ENCODE results near the gene EIF5B.
"Not testable (repeated sequence)": the region's sequence is repeated elsewhere in the genome, so short reads cannot be mapped to it uniquely, and the experiment has no call there.

The EIF5B gene, protein sequence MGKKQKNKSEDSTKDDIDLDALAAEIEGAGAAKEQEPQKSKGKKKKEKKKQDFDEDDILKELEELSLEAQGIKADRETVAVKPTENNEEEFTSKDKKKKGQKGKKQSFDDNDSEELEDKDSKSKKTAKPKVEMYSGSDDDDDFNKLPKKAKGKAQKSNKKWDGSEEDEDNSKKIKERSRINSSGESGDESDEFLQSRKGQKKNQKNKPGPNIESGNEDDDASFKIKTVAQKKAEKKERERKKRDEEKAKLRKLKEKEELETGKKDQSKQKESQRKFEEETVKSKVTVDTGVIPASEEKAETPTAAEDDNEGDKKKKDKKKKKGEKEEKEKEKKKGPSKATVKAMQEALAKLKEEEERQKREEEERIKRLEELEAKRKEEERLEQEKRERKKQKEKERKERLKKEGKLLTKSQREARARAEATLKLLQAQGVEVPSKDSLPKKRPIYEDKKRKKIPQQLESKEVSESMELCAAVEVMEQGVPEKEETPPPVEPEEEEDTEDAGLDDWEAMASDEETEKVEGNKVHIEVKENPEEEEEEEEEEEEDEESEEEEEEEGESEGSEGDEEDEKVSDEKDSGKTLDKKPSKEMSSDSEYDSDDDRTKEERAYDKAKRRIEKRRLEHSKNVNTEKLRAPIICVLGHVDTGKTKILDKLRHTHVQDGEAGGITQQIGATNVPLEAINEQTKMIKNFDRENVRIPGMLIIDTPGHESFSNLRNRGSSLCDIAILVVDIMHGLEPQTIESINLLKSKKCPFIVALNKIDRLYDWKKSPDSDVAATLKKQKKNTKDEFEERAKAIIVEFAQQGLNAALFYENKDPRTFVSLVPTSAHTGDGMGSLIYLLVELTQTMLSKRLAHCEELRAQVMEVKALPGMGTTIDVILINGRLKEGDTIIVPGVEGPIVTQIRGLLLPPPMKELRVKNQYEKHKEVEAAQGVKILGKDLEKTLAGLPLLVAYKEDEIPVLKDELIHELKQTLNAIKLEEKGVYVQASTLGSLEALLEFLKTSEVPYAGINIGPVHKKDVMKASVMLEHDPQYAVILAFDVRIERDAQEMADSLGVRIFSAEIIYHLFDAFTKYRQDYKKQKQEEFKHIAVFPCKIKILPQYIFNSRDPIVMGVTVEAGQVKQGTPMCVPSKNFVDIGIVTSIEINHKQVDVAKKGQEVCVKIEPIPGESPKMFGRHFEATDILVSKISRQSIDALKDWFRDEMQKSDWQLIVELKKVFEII

DNA sequence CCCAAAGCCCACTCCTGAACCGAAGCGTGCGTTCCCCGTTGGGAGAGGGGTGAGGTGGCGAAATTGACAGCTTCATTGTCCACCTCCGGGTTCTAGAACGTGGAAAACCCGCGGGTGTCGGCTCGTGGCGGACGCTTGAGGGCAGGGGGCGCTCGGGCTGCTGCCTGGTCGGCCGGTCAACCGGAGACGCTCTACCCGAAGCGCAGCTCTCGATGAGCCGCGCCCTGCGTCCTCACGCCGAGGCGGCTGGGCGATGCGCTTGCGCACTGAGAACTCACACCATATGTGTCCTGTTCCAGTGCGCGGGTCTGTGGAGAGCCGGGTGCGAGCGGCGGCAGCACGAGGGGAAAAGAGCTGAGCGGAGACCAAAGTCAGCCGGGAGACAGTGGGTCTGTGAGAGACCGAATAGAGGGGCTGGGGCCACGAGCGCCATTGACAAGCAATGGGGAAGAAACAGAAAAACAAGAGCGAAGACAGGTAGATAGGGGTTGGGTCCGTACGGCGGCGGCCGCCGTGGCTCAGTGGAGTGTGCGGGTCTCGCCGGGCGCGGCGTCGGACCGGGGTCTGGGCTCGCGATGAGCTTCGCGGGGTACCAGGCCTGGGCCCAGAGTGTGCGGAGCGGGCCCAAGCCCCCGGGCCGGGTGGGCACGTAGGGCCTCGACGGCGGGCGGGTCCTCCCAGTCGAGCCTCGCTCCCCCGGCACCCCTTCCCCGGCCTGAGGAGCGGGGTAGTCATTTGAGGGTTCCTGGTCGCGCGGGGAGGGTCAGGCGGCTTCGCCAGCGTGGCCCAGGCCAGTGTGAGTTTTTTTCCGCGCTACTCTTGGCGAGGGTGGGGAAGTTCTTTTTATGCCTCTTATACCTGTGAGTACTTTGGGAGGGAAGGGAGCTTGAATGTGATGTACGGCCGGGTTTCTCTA lies at the start of gene EIF5B:
Gene EIF5B, plus strand, starts transcription at position 277 of the 916 bp plus-strand sequence. Its CDS starts 166 bp downstream, at position 443.
- Mint-ChIP-seq H3K4me3 (no peak within 1 kb of the TSS), H3K27me3 (no peaks in the 10 kb centered on the region), H3K9me3 (ENCODE audit: low read depth) (no peaks in the 10 kb centered on the region), H3K27ac (no peak within 1 kb of the TSS), H3K36me3 (peaks cover 2% of the 10 kb centered on the region), H3K4me1 (ENCODE audit: low read depth) (peaks cover 53% of the 10 kb centered on the region)

DNA sequence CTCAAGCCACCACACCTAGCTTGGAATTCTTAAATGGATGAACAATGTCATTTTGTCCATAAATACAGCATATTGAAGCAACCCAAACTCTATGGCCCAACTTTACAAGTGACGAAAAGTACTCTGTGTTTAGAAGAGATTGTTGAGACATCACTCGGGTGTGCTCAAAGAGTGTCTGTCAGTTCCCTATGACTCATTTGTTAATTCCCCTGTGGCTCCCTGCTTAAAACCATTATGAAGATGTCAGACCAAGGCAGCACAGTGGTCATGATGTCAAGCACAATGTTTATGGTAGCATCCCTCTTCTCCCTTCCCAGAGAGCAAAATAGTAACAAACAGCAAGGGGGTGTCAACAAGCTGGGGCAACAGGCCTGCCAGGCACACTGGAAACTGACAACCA lies 39.2 kb upstream of the EIF5B start:
- Mint-ChIP-seq H3K4me1 (ENCODE audit: low read depth) (no peaks in the 10 kb centered on the region), H3K36me3 (peaks cover 20% of the 10 kb centered on the region), H3K9me3 (ENCODE audit: low read depth) (peaks cover 5% of the 10 kb centered on the region), H3K27ac (no peak overlapping the region), H3K4me3 (no peak overlapping the region), H3K27me3 (no peaks in the 10 kb centered on the region)

DNA sequence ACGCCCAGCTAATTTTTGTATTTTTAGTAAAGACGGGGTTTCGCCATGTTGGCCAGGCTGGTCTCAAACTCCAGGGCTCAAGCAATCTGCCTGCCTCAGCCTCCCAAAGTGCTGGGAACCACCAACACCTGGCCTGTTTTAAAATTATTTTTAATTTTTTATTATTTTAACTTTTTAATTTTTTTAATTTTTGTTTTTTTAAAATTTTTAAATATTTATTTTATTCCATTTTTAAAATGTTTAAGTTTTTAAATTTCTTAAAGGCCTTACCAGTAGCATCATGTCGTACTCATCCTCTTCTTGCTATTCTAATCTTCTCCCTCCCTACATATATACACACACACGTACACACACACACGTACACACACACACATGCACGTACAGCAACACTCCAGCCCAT lies 37.6 kb upstream of the EIF5B start:
- Mint-ChIP-seq H3K27ac (no peak overlapping the region), H3K27me3 (no peaks in the 10 kb centered on the region), H3K4me3 (no peak overlapping the region), H3K36me3 (peaks cover 24% of the 10 kb centered on the region), H3K9me3 (ENCODE audit: low read depth) (peaks cover 5% of the 10 kb centered on the region), H3K4me1 (ENCODE audit: low read depth) (no peaks in the 10 kb centered on the region)

DNA sequence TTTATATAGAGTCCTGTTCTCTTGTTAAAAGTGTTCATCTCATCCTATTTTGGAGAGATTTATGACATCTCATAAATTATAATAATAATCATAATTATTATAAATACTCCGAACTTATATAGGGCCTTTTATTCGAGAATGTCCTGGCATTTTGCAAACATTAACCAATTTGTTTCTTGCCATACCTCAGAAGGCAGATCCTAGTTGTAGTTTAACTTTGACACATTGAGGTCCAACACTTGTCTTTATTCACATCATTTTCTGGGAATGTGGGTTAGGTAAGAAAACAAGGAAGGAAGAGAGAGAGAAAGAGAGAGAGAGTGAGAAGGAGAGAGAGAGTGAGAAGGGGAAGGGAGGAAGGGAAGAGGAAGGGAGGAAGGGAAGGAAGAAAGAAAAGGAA lies 36.1 kb upstream of the EIF5B start, which contains the start of gene LYG1:
Gene LYG1, minus strand, starts transcription at position 101 of the 400 bp plus-strand sequence. CDS start 5,527 bp downstream, outside the sequence.
- H3K27ac Mint-ChIP-seq; H3K4me3 Mint-ChIP-seq; H3K27me3 Mint-ChIP-seq; H3K9me3 Mint-ChIP-seq (ENCODE audit: low read depth); H3K4me1 Mint-ChIP-seq (ENCODE audit: low read depth): not testable (repeated sequence)
- peaks cover 20% of the 10 kb centered on the region for H3K36me3 Mint-ChIP-seq

DNA sequence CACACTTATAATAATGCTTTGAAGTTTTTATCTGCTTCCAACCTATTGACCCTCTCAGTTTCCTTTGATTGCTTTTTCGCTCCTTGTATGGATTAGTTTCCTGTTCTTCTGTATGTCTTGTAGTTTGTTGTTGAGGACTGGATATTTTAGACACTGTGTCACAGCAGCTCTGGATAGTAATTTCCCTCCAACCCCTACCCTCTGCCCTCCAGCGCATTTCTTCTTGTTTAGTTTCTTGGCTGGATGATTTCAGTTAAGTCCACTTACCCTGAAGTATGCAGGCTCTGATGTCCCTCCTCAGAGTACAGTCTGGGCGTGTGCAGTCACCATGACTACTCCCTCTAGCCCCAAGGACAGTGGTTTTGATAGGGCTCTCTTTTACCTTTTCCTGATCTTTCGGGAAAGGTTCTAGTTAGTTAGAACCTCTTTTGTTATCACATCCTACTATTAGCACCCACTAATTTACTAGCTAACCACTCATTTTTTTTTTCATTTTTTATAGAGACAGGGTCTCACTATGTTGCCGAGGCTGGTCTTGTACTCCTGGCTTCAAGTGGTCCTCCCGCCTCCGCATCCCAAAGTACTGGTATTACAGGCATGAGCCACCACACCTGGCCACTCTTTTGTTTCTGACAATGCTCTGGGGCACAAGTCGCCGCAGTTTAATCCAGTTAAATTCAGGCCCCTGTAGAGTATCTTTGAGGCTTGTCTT lies 19.9 kb upstream of the EIF5B start:
- peaks cover 22% of the 10 kb centered on the region for H3K36me3 Mint-ChIP-seq
- no peak overlapping the region for H3K27ac Mint-ChIP-seq
- no peaks in the 10 kb centered on the region for H3K27me3 Mint-ChIP-seq
- H3K4me3 Mint-ChIP-seq: no peak overlapping the region
- no peaks in the 10 kb centered on the region for H3K4me1 Mint-ChIP-seq (ENCODE audit: low read depth)
- H3K9me3 Mint-ChIP-seq (ENCODE audit: low read depth): peaks cover 5% of the 10 kb centered on the region

DNA sequence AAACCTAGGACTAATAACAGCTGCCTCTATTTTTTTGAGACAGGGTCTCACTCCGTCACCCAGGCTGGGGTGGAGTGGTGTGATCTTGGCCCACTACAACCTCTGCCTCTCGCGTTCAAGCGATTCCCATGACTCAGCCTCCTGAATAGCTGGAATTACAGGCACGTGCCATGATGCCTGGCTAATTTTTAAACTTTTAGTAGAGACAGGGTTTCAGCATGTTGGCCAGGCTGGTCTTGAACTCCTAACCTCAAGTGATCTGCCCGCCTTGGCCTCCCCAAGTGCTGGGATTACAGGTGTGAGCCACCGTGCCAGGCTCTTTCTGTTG lies 19.4 kb upstream of the EIF5B start:
- peaks cover 22% of the 10 kb centered on the region for H3K36me3 Mint-ChIP-seq
- H3K27me3 Mint-ChIP-seq; H3K9me3 Mint-ChIP-seq (ENCODE audit: low read depth): not testable (repeated sequence)

DNA sequence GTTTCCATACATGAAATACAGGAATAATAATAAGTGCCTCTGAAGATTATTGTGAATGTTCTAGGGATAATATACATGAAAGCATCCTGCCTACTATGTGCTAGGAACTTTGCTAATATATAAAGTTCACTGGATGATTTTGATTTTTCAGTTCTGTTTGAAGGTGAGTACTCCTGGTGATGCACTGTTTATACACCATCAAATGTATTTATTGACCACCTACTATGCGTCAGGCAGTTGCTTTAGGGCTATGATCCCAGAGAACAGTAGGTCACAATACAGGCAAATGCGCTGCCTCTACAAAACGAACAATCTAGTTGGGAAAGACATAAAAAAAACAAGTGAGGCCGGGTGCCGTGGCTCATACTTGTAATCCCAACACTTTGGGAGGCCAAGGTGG lies 11.8 kb upstream of the EIF5B start:
- Mint-ChIP-seq H3K27ac (no peak overlapping the region), H3K27me3 (no peaks in the 10 kb centered on the region), H3K4me3 (no peak overlapping the region), H3K9me3 (ENCODE audit: low read depth) (no peaks in the 10 kb centered on the region), H3K4me1 (ENCODE audit: low read depth) (peaks cover 6% of the 10 kb centered on the region), H3K36me3 (peaks cover 7% of the 10 kb centered on the region)

More for the DNA sequence above, 19.4 kb upstream of the EIF5B start:
- H3K4me3 Mint-ChIP-seq; H3K4me1 Mint-ChIP-seq (ENCODE audit: low read depth); H3K27ac Mint-ChIP-seq: not testable (repeated sequence)

DNA sequence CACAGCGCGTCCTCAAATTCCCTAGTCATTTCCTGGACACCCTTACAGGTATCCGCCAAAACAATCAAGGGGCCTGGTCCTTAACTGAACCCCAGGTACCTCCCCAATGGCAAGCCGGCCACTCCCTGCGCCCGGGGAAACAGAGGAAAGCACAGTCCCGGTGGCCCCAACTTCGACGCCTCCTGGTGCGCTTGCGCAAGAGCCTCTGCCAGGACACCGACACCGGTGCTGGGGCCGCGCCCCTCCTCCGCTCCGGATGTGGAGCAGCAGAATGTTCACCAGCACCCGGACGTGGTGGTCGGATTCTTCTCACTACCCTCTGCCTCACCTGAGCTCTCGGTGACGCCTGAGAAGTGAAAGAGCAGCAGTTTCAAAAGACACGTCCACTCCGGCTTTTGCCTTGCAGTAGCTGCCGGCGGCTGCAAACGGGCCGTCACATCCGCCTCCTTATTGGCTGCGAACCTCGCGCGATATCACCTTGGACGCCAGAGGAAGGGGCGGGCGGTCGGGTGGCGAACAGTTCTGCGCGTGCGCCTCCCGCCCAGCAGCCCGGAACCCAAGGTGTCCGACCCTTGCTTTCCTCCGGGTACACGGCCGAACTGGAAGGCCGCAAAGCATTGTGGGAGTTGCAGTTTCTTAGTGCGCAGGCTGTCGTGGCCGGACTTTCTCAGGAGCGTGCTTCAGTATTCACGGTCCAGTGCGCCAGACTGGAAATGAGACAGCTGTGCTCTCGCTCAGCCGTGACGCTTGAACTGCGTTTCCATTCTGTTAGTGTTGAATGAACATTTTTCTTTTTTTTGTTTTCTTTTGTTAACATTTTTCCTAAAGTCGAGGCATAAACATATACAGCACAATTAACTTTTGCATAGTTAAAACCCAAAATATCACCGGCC lies 1.0 kb upstream of the EIF5B start, which contains the start of gene TXNDC9:
Gene TXNDC9, minus strand, starts transcription at position 423 of the 893 bp plus-strand sequence. CDS start 3,123 bp downstream, outside the sequence.
- no peak within 1 kb of the TSS for H3K4me3 Mint-ChIP-seq
- H3K27ac Mint-ChIP-seq: no peak within 1 kb of the TSS
- H3K9me3 Mint-ChIP-seq (ENCODE audit: low read depth): no peaks in the 10 kb centered on the region
- H3K27me3 Mint-ChIP-seq: no peaks in the 10 kb centered on the region
- peaks cover 48% of the 10 kb centered on the region for H3K4me1 Mint-ChIP-seq (ENCODE audit: low read depth)
- peaks cover 2% of the 10 kb centered on the region for H3K36me3 Mint-ChIP-seq

DNA sequence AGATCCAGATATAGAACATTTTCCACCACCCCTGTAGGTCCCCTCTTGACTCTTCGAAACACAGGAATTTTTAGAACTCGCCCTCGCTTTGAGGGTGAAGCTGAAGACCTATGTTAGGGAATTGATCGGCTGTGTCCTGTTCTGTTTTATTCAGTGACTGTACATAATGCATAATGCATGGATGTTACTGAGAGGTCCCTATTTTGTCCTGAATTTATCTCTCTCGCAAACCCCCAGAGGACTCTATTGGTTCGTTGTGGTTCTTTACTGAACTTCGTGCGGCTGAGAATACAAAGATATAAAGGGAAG lies 431 bp upstream of the EIF5B start:
- Mint-ChIP-seq H3K27me3 (no peaks in the 10 kb centered on the region), H3K4me3 (no peak overlapping the region), H3K4me1 (ENCODE audit: low read depth) (peaks cover 52% of the 10 kb centered on the region), H3K27ac (no peak overlapping the region), H3K9me3 (ENCODE audit: low read depth) (no peaks in the 10 kb centered on the region), H3K36me3 (peaks cover 2% of the 10 kb centered on the region)

DNA sequence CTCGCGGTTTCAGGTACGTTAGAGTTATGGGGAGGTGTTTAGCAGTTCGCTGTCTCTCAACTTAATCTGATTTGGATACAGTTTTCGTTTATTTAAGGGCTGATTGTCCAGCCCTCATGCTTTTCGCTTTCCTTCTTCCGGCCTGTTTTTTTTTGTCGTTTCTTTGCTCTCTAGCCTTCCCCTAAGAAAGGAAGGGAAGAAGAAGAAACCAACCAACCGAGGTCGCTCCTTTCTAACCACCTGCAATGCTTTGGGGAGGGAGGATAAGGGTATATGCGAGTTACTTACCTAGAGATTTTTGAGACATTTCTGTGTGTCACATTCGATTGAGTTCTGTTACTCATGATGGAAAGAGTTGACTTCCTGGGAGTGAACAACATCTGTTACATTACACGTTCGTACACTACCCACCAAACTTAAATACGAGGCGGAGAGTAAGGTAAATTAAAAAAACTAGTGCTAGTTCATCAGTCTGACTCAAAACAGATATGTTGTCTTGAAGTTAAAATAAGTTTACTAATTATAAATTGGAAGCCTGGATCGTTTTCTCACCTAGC lies 918 bp downstream of the EIF5B start:
- H3K36me3 Mint-ChIP-seq: no peaks in the 10 kb centered on the region
- no peak overlapping the region for H3K4me3 Mint-ChIP-seq
- no peak overlapping the region for H3K27ac Mint-ChIP-seq
- no peaks in the 10 kb centered on the region for H3K9me3 Mint-ChIP-seq (ENCODE audit: low read depth)
- no peaks in the 10 kb centered on the region for H3K27me3 Mint-ChIP-seq
- H3K4me1 Mint-ChIP-seq (ENCODE audit: low read depth): peaks cover 50% of the 10 kb centered on the region

DNA sequence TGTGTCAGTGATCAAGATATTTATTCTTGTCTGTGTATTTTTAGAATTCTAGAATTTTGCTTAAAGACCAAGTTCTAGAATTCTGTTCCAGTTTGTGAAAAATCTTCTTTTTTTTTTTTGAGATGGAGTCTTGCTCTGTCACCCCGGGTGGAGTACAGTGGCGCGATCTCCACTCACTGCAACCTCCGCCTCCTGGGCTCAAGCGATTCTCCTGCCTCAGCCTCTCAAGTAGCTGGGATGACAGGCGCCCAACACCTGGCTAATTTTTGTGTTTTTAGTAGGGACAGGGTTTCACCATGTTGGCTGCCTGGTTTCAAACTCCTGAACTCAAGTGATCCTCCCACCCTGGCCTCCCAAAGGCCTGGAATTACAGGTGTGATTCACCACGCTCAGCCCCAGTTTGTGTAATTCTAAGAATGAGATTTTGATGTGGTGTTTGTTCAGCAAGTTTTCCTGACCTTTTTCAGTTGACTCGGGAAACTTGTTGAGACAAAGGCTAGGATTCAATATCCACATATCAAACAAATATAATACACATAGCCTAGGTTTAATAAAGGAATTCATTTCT lies 3.6 kb downstream of the EIF5B start:
- H3K9me3 Mint-ChIP-seq (ENCODE audit: low read depth): no peaks in the 10 kb centered on the region
- no peaks in the 10 kb centered on the region for H3K27me3 Mint-ChIP-seq
- H3K27ac Mint-ChIP-seq: peak overlapping the region; percentile 28
- H3K4me1 Mint-ChIP-seq (ENCODE audit: low read depth): peaks cover 45% of the 10 kb centered on the region
- no peak overlapping the region for H3K4me3 Mint-ChIP-seq
- no peaks in the 10 kb centered on the region for H3K36me3 Mint-ChIP-seq

DNA sequence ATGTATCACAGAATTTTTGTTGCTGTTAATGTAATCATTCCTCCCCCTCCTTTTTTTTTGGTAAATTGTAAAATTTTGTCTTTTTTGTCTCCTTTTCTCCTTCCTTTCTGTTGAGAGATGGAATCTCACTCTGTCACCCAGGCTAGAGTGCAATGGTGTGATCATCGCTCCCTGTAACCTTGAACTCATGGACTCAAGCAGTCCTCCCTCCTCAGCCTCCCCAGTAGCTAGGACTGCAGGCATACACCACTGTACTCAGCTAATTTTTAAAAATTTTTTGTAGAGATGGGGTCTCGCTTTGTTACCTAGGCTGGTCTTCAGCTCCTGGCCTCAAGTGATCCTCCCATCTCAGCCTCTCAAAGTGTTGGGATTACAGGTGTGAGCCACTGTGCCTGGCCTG lies 5.3 kb downstream of the EIF5B start:
- Mint-ChIP-seq H3K36me3 (no peaks in the 10 kb centered on the region), H3K27ac (no peak overlapping the region), H3K4me3 (peak overlapping the region; percentile 13), H3K27me3 (no peaks in the 10 kb centered on the region), H3K4me1 (ENCODE audit: low read depth) (peaks cover 49% of the 10 kb centered on the region), H3K9me3 (ENCODE audit: low read depth) (no peaks in the 10 kb centered on the region)

All from activated naive CD8-positive, alpha-beta T cell (primary cell).